Body of pancreas (tissue), 4 donors: ENCODE results near the gene RPLP2. TPM values are rescaled to one million over a fixed set of nuclear protein-coding genes. Genes with fewer than 3 reads are reported as not detected.

Source experiments
- ATAC-seq: fragments of 150-250 bp; one replicate; pipeline ENCODE4 v1.9.1; 2016
- DNase-seq, 4 donors: peaks; one replicate each; pipeline ENCODE4 v3.0.0-alpha.2; 2019
- H3K27ac ChIP-seq, 4 donors: fragments of 200-600 bp; sonication (generic); 1 replicate in 3 of 4; 2 replicates in 1 of 4; pipeline versions ENCODE4 v1.5.1 to v1.6.1; 2016 to 2019; ENCODE audit warnings: mild to moderate bottlenecking in 1 of 4, mixed read lengths in 1 of 4, moderate library complexity in 1 of 4
- H3K27me3 ChIP-seq, 2 donors: fragments of 200-600 bp; sonication (generic); one replicate each; pipeline ENCODE4 v1.6.0; 2016; ENCODE audit warnings: mild to moderate bottlenecking in 1 of 2
- H3K36me3 ChIP-seq, 2 donors: fragments of 200-600 bp; sonication (generic); replicated peaks in 1 of 2; 2 replicates each; pipeline ENCODE4 v1.5.1; 2016; ENCODE audit warnings: low read depth in 2 of 2; ENCODE audit not compliant: insufficient read depth in 1 of 2
- H3K4me1 ChIP-seq: fragments of 200-600 bp; sonication (generic); one replicate; pipeline ENCODE4 v1.6.0; 2016
- H3K4me3 ChIP-seq, 2 donors: fragments of 200-600 bp; sonication (generic); 1 replicate in 1 of 2; 2 replicates in 1 of 2; pipeline ENCODE4 v1.5.1; 2016 to 2019
- H3K9me3 ChIP-seq, 3 donors: fragments of 200-600 bp; sonication (generic); 1 replicate in 2 of 3; 2 replicates in 1 of 3; pipeline ENCODE4 v1.5.1; 2016
- CTCF ChIP-seq, 7 experiments: fragments of 450-650 bp in 4 of 7; fragments of 200-600 bp in 3 of 7; sonication (generic) in 3 of 7; IDR thresholded peaks; one replicate each; pipeline ENCODE4 v1.5.1; 2016 to 2019; ENCODE audit warnings: antibody characterized with exemption in 7 of 7
- POLR2A ChIP-seq, 3 donors: fragments of 450-650 bp; IDR thresholded peaks; one replicate each; pipeline ENCODE4 v1.6.1; 2016; ENCODE audit warnings: antibody characterized with exemption in 3 of 3, mild to moderate bottlenecking in 2 of 3
- WGBS, 2 donors: methylation state at CpG; one replicate each; pipeline ENCODE4 v1.1.5; 2017; 5-methylcytosine and 5-hydroxymethylcytosine counted together
- intact Hi-C: fragments of 100-400 bp; cut with DNase I; formaldehyde crosslinking; loops from one replicate; pipeline ENCODE4 v1.15.1; 2023
- total RNA-seq, 2 donors: library from RNA; depleted of rRNA; stranded (reverse); fragments of >200 nt; gene quantifications; one replicate each; pipeline ENCODE4 v1.1.0, GENCODE V29; 2016

Gene RPLP2
- total RNA-seq, 2 donors from 2014 or later, result 395 to 402 TPM

- DNase-seq (peak; percentile 93 to 97 (median 94)), ATAC-seq (peak; percentile 78)
- intact Hi-C loops, result no loop called here
- Histone ChIP-seq H3K36me3 (peaks cover 0 to 16% of the 10 kb centered on the region in 2 donors), H3K27ac (peak overlapping the region; percentile 96 to 99 (median 98)), H3K4me1 (peaks cover 85% of the 10 kb centered on the region), H3K9me3 (no peaks in the 10 kb centered on the region), H3K27me3 (no peaks in the 10 kb centered on the region), H3K4me3 (peak overlapping the region in 1 of 2 donors; percentile 70)
- WGBS, 2 donors, result 0 to 11% methylated on average over 4 to 31 of the region's 31 CpGs
- TF ChIP-seq CTCF (IDR thresholded peaks at IDR 0.05) (peak in 3 of 7 experiments; percentile 13 to 44 (median 17)), POLR2A (IDR thresholded peaks at IDR 0.05) (peak; percentile 90 to 95 (median 95))
Measured at GRCh38 chr11:834371-835316, 24.9 kb downstream of the RPLP2 start.

- 79% methylated on average over 11 of the region's 14 CpGs; no CpG with 5 or more reads in 1 of the 2 donors for WGBS, 2 donors
- Histone ChIP-seq H3K4me3 (no peak overlapping the region), H3K9me3 (no peaks in the 10 kb centered on the region), H3K36me3 (peaks cover 0 to 20% of the 10 kb centered on the region in 2 donors), H3K4me1 (peaks cover 86% of the 10 kb centered on the region), H3K27ac (peak overlapping the region; percentile 45 to 99 (median 98)), H3K27me3 (no peaks in the 10 kb centered on the region)
- intact Hi-C loops, result no loop called here
- no peak for ATAC-seq
- no peak for DNase-seq
- no peak for TF ChIP-seq POLR2A (IDR thresholded peaks at IDR 0.05)
- peak in 1 of 7 experiments; percentile 5 for TF ChIP-seq CTCF (IDR thresholded peaks at IDR 0.05)
Measured at GRCh38 chr11:836274-836673, 26.5 kb downstream of the RPLP2 start.

DNA sequence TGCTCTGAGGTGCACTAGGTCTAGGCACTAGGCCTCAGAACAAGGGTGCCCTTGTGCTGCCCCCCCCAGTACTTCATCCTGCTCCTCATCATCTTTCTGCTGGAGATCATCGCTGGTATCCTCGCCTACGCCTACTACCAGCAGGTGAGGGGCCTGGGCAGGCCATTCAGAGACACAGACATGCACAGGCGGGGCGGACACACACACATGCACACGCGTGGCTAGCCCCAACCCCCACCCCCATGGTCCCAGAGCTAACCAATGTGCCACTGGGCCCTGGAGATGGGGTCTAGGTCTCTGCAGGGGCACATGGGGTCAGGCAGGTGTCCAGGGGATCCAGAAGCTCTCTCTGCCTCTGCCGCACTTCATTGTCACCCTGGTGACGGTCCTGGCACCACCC is 26.9 kb downstream of the RPLP2 start:
- TF ChIP-seq POLR2A (IDR thresholded peaks at IDR 0.05), result no peak
- no peak for TF ChIP-seq CTCF (IDR thresholded peaks at IDR 0.05)
- H3K27ac ChIP-seq, result peak overlapping the region; percentile 41 to 99 (median 98)
- H3K27me3 ChIP-seq, result no peaks in the 10 kb centered on the region
- no peaks in the 10 kb centered on the region for H3K9me3 ChIP-seq
- no peak overlapping the region for H3K4me3 ChIP-seq
- peaks cover 0 to 20% of the 10 kb centered on the region in 2 donors for H3K36me3 ChIP-seq
- WGBS, 2 donors, result 72 to 93% methylated on average over 6 to 9 of the region's 9 CpGs
- DNase-seq, result no peak
- peaks cover 85% of the 10 kb centered on the region for H3K4me1 ChIP-seq
- intact Hi-C loops, result no loop called here
- no peak for ATAC-seq

- peak overlapping the region; percentile 41 to 99 (median 98) for H3K27ac ChIP-seq
- H3K36me3 ChIP-seq, result peaks cover 0 to 20% of the 10 kb centered on the region in 2 donors
- H3K4me1 ChIP-seq, result peaks cover 78% of the 10 kb centered on the region
- TF ChIP-seq CTCF (IDR thresholded peaks at IDR 0.05), result no peak
- TF ChIP-seq POLR2A (IDR thresholded peaks at IDR 0.05), result no peak
- intact Hi-C loops, result no loop called here
- no peak overlapping the region for H3K4me3 ChIP-seq
- no peaks in the 10 kb centered on the region for H3K27me3 ChIP-seq
- DNase-seq, result no peak
- no peaks in the 10 kb centered on the region for H3K9me3 ChIP-seq
- no peak for ATAC-seq
- 82% methylated on average over 11 to 22 of the region's 22 CpGs for WGBS, 2 donors
Measured at GRCh38 chr11:837189-837989, 27.6 kb downstream of the RPLP2 start.
